ENCODE data around the gene SFXN2. TPM values are rescaled to one million over a fixed set of nuclear protein-coding genes. Genes with fewer than 3 reads are reported as not detected.
A peak's percentile ranks its signal among the peaks of the same experiment; 100 is the strongest.

Gene SFXN2
- total RNA-seq, 2 donors from 2014 or later: 30.5 to 32.9 TPM

DNA sequence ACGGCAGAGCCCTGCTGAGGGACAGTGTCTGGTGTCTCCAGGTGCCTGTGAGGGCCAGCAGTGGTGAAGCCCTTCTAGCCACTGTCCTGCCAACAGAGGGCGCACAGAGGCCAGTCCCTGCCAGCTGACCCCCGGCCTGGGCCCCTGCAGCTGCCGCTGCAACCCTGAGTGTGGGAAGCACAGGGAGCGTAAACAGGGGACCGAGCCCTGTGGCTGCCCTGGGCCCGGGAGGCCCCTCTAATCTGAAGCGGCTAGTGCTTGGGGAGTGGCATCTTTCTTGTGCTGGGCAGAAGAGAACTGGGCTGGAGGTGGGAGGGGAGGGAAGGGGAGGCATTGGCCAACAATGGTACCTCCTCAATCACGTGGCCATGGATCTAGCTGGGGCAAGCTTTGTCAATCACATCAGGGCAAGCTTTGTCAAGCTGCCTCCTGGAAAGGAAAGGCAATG is 35.6 kb upstream of the SFXN2 start:
- peak; percentile 94 for TF ChIP-seq CTCF (conservative IDR thresholded peaks at IDR 0.05)
- 0 to 20% methylated on average over 1 to 9 of the region's 9 CpGs for WGBS, 2 experiments (ENCODE audit: insufficient coverage in 1 of 2, insufficient read length in 1 of 2)
- H3K4me3 ChIP-seq (ENCODE audit: low read length): no peak overlapping the region
- Mint-ChIP-seq H3K27me3 (ENCODE audit: insufficient read depth) (no peaks in the 10 kb centered on the region), H3K9me3 (no peaks in the 10 kb centered on the region), H3K36me3 (ENCODE audit: low read depth) (peaks cover 40% of the 10 kb centered on the region), H3K27ac (peak overlapping the region; percentile 91), H3K4me1 (peaks cover 52% of the 10 kb centered on the region), H3K4me3 (peak overlapping the region; percentile 45)
- no peak overlapping the region for H3K9ac ChIP-seq (ENCODE audit: extremely low read depth, low read length, poor library complexity, severe bottlenecking)
- peaks cover 6% of the 10 kb centered on the region for H3K9me3 ChIP-seq (ENCODE audit: control insufficient read depth, low read length)
- H3K27me3 ChIP-seq (ENCODE audit: control insufficient read depth, insufficient read depth, low read length, poor library complexity, severe bottlenecking): no peaks in the 10 kb centered on the region
- peak; percentile 97 for DNase-seq
- peak overlapping the region; percentile 83 for H3K27ac ChIP-seq (ENCODE audit: low read depth, low read length)
- H3K4me1 ChIP-seq (ENCODE audit: control insufficient read depth, insufficient read depth, low read length): peaks cover 19% of the 10 kb centered on the region
- H3K36me3 ChIP-seq (ENCODE audit: control insufficient read depth, insufficient read depth, low read length): peaks cover 19% of the 10 kb centered on the region

DNA sequence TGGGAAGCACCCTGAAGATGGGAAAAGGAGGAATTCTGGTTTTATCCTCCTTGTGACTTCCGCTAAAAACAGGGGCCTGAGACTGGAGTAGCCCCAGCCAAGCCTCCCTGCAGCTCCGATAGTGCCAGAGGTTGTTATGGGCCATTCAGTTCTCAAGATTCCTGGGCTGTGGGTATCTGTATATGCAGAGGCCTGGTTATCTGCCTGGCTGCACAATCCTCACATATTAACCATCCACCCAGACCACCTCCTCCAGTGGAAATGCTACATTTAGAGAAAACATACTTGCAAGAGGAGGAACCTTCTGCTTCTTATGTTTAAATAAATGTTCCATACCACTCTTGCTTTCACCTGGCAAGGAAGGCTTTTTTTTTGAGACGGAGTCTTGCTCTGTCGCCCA is 34.8 kb upstream of the SFXN2 start:
- Mint-ChIP-seq H3K27me3 (ENCODE audit: insufficient read depth) (no peaks in the 10 kb centered on the region), H3K4me3 (no peak overlapping the region), H3K4me1 (peaks cover 47% of the 10 kb centered on the region), H3K36me3 (ENCODE audit: low read depth) (peaks cover 44% of the 10 kb centered on the region), H3K27ac (peak overlapping the region; percentile 91), H3K9me3 (no peaks in the 10 kb centered on the region)
- H3K27ac ChIP-seq (ENCODE audit: low read depth, low read length): peak overlapping the region; percentile 83
- peaks cover 19% of the 10 kb centered on the region for H3K36me3 ChIP-seq (ENCODE audit: control insufficient read depth, insufficient read depth, low read length)
- no peaks in the 10 kb centered on the region for H3K27me3 ChIP-seq (ENCODE audit: control insufficient read depth, insufficient read depth, low read length, poor library complexity, severe bottlenecking)
- H3K9ac ChIP-seq (ENCODE audit: extremely low read depth, low read length, poor library complexity, severe bottlenecking): no peak overlapping the region
- WGBS, 2 experiments (ENCODE audit: insufficient coverage in 1 of 2, insufficient read length in 1 of 2): 95 to 98% methylated on average over 4 of the region's 4 CpGs
- peaks cover 6% of the 10 kb centered on the region for H3K9me3 ChIP-seq (ENCODE audit: control insufficient read depth, low read length)
- no peak overlapping the region for H3K4me3 ChIP-seq (ENCODE audit: low read length)
- no peak for DNase-seq
- peaks cover 12% of the 10 kb centered on the region for H3K4me1 ChIP-seq (ENCODE audit: control insufficient read depth, insufficient read depth, low read length)
- TF ChIP-seq CTCF (conservative IDR thresholded peaks at IDR 0.05): no peak

DNA sequence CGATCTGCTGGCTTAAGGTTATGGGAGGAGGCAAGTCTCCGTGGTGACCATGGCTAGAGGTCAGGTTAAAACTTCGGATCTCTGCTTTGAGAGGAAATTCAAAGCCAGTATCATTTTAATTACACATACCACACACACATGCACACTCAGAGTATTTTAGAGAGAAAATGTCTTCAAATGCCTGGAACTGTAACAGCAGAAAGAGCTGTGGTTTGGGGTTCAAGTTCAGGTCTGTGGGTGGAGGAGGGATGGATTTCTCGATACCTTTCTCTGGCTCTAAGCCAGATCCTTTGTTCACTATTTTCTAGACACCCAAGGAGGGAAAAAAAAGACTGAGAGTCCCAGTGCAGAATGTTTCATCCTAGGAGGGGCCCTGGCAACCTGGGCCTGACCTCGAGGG is 32.7 kb upstream of the SFXN2 start:
- H3K9ac ChIP-seq (ENCODE audit: extremely low read depth, low read length, poor library complexity, severe bottlenecking): no peak overlapping the region
- H3K36me3 ChIP-seq (ENCODE audit: control insufficient read depth, insufficient read depth, low read length): peaks cover 27% of the 10 kb centered on the region
- H3K27ac ChIP-seq (ENCODE audit: low read depth, low read length): no peak overlapping the region
- 89 to 95% methylated on average over 1 to 5 of the region's 5 CpGs for WGBS, 2 experiments (ENCODE audit: insufficient coverage in 1 of 2, insufficient read length in 1 of 2)
- H3K4me1 ChIP-seq (ENCODE audit: control insufficient read depth, insufficient read depth, low read length): peaks cover 3% of the 10 kb centered on the region
- no peak for DNase-seq
- no peak for TF ChIP-seq CTCF (conservative IDR thresholded peaks at IDR 0.05)
- Mint-ChIP-seq H3K4me3 (no peak overlapping the region), H3K27me3 (ENCODE audit: insufficient read depth) (no peaks in the 10 kb centered on the region), H3K27ac (no peak overlapping the region), H3K36me3 (ENCODE audit: low read depth) (peaks cover 53% of the 10 kb centered on the region), H3K4me1 (peaks cover 26% of the 10 kb centered on the region), H3K9me3 (no peaks in the 10 kb centered on the region)
- no peak overlapping the region for H3K4me3 ChIP-seq (ENCODE audit: low read length)
- H3K27me3 ChIP-seq (ENCODE audit: control insufficient read depth, insufficient read depth, low read length, poor library complexity, severe bottlenecking): no peaks in the 10 kb centered on the region
- peaks cover 6% of the 10 kb centered on the region for H3K9me3 ChIP-seq (ENCODE audit: control insufficient read depth, low read length)

Measured in endodermal cell (in vitro differentiated cells).